GM12891 (cell line): ENCODE measurements around the gene RFX3.

Experiments used
- DNase-seq: peaks from one replicate; pipeline ENCODE4 v3.0.0; 2011; ENCODE audit warnings: low spot score; ENCODE audit not compliant: insufficient read length
- FAIRE-seq: peaks from 2 replicates; lab custom pipeline; 2011; peaks lifted over from hg19 to GRCh38; lab: Jason Lieb, UNC
- PAX5 ChIP-seq: IDR thresholded peaks from 2 replicates; pipeline ENCODE4 v1.6.1; 2011; ENCODE audit warnings: low read length, moderate library complexity, mild to moderate bottlenecking; ENCODE audit not compliant: insufficient read depth, severe bottlenecking
- POLR2A ChIP-seq: IDR thresholded peaks from 2 replicates; pipeline ENCODE4 v1.6.1; 2011; ENCODE audit warnings: low read depth, low read length, control low read depth
- POLR2AphosphoS5 ChIP-seq: IDR thresholded peaks from 2 replicates; pipeline ENCODE4 v1.6.1; 2011; ENCODE audit warnings: low read depth, low read length, control low read depth
- POU2F2 ChIP-seq: IDR thresholded peaks from 2 replicates; pipeline ENCODE4 v1.6.1; 2011; ENCODE audit warnings: low read depth, mild to moderate bottlenecking, control low read depth, low read length, moderate library complexity
- SPI1 ChIP-seq: IDR thresholded peaks from 2 replicates; pipeline ENCODE4 v1.6.1; 2011; ENCODE audit warnings: low read depth, low read length, control low read depth
- TAF1 ChIP-seq: IDR thresholded peaks from 2 replicates; pipeline ENCODE4 v1.6.1; 2011; ENCODE audit warnings: low read depth, low read length, control low read depth

The RFX3 gene

DNA sequence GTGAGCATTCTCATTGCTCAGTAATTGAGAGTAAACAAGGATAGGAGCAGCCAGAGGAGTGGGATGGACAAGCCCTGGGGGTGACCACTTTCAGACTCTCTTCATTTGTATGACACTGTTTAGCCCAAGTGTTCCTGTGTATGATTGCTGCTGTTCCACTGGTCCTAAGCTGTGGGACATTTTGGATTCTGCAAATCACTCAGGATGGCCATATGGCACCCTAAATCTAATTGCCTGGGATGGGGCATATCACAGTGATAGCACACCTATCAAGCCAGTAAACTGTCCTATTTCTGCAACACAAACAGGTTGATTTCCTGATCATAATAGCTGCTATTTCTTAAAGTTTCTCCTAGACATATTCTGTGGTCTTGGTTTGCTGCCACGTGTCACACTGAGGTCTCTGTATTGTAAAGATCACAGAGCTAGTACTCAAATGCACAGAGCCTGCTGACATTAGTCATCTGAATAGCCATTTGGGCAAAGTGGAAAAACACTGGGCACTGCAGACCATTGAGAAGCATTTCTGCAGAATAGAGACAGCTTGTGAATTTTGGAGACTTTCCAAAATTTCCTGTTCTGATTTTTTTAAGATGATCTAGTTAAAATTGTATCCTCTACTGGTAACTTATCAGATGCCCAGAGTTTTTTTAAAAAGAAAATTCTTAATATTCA is 320.2 kb downstream of the RFX3 start:
- TF ChIP-seq TAF1: no peak
- TF ChIP-seq SPI1: no peak
- no peak for TF ChIP-seq POLR2AphosphoS5
- no peak for TF ChIP-seq POLR2A
- TF ChIP-seq PAX5: no peak
- no peak for TF ChIP-seq POU2F2
- DNase-seq: no peak

DNA sequence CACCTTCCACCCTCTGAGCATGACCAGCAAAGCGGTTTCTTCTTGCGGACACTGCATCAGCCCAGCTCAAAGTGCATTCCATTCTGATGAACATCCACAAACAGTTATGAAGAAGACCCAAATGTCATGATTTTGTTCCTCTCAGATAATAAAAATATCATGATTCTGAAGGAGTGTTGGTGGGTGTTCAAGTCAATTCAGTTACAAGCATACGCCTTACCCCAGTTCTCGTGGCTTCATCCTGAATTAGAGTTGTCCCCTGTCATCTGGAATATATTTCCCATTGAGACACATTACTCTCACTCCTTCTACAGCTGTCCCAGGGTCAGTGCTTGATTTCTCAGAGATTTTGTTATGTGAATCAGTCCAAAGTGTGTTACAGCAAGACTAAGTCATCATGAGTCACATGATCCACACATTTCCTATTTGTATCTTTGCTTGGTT is 325.4 kb downstream of the RFX3 start:
- no peak for FAIRE-seq
- TF ChIP-seq TAF1 (no peak), POLR2A (no peak), POU2F2 (no peak)
- no peak for DNase-seq

More for the DNA sequence above, 320.2 kb downstream of the RFX3 start:
- no peak for FAIRE-seq

DNA sequence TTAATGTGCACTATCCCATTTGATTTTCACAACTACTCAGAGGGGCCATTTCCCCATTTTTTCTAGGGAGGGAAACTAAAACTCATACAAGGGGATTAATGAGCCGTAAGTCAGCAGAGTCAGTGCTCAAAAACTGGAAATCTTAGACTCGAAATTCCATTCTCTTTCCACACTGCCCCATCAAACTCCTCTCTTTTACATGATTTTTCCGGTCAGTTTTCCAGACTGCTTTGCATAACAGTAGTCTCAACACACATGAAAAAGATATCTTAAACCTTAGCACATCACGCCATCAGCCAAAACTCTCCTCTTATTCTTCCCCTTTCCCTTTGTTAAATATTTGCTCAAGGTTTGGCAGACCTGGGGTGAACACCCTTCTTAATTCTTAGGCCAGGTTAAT is 332.0 kb downstream of the RFX3 start:
- FAIRE-seq (no peak), DNase-seq (no peak)
- TF ChIP-seq PAX5 (no peak), SPI1 (no peak), POLR2A (no peak), POU2F2 (no peak), POLR2AphosphoS5 (no peak), TAF1 (no peak)

DNA sequence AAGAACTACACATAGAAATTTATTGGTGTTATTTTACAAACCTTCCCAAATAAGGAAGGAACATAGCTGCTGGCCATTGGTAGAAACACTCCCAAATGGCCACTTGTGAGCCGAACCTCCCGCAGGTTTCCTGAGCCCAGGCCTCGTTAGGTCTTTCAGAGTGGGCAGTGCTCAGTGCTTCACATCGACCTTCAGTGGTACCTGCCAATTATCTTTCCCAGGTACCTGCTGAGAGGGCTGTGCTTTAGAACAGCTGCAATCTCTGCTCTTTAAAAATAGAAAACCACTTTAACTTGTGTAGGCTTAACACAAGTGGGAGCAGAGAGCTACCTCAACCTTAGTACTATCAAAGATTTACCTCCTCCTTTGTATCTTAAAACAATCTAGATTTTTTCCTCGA is 334.1 kb downstream of the RFX3 start:
- TF ChIP-seq POU2F2 (no peak), PAX5 (no peak), POLR2AphosphoS5 (no peak), TAF1 (no peak), SPI1 (no peak), POLR2A (no peak)
- FAIRE-seq (no peak), DNase-seq (no peak)

DNA sequence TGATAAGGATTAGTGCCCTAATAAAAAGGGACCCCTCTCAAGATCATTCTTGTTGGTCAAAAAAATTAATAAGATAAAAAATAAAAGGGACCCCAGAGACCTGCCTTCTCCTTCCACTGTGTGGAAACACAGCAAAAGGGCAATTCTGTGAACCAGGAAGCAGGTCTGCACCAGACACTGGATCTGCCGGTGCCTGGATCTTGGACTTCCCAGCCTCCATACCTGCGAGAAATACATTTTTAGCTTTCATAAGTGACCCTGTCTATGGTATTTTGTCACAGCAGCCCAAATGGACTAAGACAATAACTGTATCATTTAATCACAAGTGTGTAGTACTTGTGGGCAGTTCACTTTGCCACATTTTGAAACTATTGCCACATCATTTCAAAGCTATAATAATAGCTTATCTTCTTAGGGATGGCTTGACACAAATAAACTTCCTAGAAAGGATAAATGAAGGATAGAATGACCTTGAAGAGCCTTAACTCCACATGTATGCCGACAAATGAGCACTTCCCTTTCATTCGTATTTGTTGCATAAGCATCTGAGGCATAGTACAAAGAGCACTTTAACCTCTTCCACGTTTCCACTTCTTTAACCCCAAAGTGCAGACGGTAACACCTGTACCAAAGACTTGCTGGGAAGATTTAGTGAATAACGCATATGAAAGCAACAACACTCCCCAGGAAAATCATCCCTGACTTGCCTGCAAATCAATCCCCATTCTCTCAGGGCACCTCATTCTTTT is 336.5 kb downstream of the RFX3 start:
- FAIRE-seq: no peak
- DNase-seq: no peak
- TF ChIP-seq SPI1 (no peak), TAF1 (no peak), POLR2AphosphoS5 (no peak), POLR2A (no peak), PAX5 (no peak)

DNA sequence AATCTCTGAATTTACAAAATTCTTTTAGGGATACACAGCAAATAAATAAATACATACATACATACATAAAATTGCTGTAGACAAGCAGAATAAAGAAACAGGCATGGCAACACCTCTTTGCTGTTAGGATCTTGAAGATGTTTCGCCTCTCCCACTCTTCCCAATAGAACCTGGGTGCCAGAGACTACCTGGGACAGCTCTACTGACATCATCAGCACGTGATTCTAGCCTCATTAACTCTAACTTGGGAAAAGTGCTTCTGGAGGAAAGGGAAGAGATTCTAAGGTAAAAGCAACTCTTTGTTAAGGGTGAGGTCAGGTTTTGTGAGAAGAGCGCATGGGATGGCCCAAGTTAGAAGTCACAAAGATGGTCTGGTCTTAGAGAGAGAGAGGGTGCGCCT is 339.1 kb downstream of the RFX3 start:
- TF ChIP-seq POLR2AphosphoS5 (no peak), POLR2A (no peak), SPI1 (no peak), POU2F2 (no peak), TAF1 (no peak), PAX5 (no peak)
- FAIRE-seq: no peak
- no peak for DNase-seq

DNA sequence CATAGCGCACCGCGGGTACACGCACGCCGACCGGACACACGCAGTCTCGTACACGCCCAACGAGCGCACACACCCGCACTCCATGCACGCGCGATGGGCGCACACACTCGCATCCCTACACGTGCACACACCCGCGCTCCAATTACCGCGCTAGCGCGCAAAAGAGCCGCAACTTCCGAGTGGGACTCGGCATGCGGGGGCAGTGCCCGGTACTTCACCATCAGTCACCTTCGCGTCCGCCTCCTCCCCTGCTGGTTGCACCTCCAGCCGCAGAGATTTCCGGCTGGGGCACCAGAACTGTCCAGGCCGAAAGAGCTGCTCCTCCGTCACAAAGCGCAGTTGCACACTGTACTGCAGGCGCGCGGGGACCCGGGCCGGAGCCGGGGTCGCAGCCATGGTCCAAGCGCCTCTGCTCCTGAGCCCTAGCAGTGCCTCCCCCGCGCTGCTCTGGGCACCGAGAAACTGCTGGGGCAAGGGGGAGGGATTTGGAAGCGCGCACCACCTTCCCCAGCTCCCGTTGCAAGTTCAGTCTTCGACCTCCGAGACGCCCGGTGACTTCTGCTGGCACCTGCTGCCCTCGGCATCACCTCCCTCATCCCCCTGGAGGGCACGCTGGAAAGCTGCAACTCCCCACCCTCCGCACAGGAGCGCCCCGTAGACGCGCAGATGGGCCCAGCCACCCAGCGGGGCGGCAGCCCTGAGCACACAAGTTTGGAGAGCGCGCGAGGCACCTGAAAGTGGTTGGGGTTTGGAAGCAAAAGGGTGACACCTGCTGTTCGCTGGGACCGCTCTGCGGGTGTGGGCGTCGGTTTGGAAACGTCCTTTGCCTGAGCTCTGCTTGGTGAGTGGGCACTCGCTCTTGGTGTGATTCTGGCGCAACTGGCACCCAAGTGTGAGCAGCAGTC is 344.5 kb downstream of the RFX3 start:
- DNase-seq (peak; percentile 24), FAIRE-seq (peak; percentile 20)
- TF ChIP-seq POLR2A (no peak), POLR2AphosphoS5 (no peak), POU2F2 (no peak), PAX5 (no peak), TAF1 (no peak), SPI1 (no peak)

DNA sequence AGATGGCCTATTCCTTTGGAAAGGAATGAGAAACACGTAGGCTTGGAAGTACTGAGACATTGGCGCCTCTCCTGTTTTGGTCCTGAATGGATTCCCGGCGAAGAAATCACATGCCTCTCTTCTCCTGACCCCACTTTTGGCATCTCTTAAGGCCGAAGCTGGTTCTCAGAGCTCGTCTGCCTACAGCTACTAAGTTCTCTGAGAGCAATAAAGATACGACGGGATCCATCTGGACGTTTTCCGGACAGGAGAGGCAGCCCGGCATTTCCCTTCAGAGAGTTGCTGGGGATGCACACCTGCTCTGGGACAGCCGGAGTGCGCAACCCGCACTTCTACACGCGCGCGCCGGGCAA is 345.1 kb downstream of the RFX3 start:
- DNase-seq (no peak), FAIRE-seq (no peak)
- TF ChIP-seq TAF1: no peak
- TF ChIP-seq POLR2AphosphoS5: no peak
- TF ChIP-seq PAX5: no peak
- no peak for TF ChIP-seq SPI1
- no peak for TF ChIP-seq POLR2A
- no peak for TF ChIP-seq POU2F2

DNA sequence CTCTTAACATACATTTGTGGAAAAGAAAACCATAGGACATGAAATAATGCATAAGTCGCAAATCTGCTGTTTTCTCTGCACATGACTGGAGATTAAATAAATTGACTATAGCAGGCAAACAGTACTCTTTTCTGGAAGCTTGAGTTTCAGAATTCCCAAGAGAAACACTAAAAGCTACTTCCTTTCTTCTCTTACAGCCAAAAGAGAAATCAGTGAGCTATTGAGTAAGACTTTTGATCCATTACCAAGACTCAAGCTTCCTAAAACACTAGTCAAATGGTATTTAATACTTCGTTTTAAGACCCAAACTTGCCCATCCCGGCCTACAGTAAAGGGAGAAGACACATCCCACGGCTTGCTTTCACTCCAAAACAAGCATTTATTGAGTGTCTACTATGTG is 346.1 kb downstream of the RFX3 start:
- TF ChIP-seq PAX5: no peak
- no peak for TF ChIP-seq POU2F2
- no peak for TF ChIP-seq SPI1
- TF ChIP-seq POLR2A: no peak
- TF ChIP-seq TAF1: no peak
- TF ChIP-seq POLR2AphosphoS5: no peak
- DNase-seq (no peak), FAIRE-seq (no peak)
